IPS DF 4.7 (cell line): ENCODE measurements around the gene CACNG4.

Experiments
- DNase-seq: peaks from one replicate; pipeline ENCODE4 v3.0.0-alpha.2; 2013; ENCODE audit warnings: low spot score; ENCODE audit errors: extremely low read depth

CACNG4 gene

DNA sequence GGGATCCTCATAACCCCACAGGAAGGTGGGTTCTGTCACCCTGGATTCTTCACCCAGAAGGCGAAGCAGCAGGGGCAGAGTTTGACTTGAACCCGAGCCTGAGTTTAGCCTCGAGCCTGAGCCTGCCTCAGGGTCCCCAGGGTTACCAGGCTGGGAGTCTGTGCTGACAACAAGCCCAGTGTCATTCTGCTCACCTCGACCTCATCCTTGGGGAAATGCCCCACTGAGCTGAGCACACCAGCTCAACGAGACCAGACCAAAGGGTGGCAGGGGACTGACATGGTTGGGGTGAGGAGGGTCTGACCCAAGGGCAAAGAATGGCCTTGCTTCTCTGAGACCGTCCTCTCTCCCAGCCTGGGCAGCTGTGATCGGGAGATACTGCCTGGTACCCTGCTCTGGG, 20.2 kb downstream of the CACNG4 start:
- DNase-seq, result no peak

DNA sequence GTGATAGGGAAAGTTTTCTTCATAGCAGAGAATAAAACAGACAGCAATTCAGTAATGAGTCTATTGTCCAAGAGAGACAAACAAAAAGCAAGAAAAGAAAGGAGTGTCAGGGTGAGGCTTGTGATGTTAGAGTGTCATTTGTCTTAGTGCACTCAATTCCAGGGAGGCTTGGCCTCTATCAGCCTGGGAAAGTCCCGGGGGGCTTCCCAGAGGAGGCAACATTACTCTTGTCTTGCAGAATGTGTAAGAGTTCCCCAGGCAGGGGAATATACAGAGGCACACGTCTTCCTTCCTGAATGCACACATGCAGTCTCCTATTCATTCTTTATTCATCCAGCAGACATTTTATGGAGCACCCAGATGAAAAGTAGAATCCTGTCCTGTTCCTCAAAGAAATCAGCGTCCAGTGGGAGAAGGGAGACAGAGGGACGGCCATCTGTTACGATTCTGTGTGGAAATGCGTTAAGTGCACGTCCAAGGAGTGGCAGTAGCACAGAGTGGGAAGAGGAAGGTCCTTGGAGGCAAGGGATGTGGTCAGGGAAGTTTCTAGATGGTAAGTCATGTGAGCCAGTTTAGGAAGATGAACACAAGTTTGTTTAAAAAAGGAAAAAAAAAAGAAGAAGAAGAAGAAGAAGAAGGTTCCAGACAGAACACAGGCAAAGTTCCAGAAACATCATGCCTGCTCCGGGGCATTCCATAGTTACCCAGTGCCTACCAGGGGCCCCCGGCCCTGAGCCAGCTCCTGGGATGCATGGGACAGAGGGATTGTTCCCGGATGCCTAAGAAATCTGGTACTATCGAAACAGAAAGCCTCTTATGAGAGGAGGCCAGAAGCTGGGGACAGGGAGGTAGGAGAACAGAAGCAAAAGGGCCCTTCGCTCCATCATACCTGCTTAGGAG, 21.1 kb downstream of the CACNG4 start:
- no peak for DNase-seq

DNA sequence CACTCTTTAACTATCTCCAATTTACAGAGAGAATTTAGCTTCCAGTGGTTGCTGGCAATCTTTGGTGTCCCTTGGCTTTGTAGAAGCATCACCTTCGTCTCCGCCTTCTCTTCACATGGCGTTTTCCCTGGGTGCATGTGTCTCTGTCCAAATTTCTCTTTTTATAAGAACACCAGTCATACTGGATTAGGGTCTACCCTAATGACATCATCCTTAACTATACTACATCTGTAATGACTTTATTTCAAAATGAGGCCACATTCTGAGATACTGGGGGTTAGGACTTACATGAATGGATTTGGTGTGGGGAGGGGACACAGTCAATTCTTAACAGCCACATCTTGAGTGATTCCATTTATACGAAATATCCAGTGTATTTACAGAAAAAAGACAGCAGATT, 22.2 kb downstream of the CACNG4 start:
- DNase-seq, result no peak

DNA sequence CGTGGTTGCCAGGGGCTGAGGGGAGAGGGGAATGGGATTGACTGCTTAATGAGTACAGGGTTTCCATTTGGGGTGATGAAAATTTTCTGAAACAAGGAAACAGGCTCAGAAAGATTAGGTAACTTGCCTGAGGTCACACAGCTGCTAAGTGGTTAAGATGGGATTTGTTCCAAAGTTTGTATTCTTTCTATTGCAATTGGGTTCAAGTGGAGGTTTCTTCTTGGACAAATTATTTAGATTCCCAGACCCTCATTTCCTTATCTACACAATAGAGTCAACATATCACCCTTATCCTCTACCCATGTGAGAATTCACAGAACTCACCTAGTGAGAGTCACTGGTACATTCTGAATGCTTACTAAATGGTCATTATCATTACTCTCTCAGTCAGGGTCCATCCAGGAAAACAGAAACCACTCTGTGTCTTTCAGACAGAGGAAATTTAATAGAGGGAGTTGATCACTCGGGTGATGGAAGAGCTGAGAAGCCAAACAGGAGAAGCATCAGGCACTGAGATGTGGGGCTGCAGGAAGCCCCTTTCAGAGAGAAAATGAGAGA, 22.6 kb downstream of the CACNG4 start:
- DNase-seq, result no peak

- DNase-seq, result no peak
Measured at GRCh38 chr17:66988069-66988798, 23.7 kb downstream of the CACNG4 start.

- DNase-seq, result no peak
Measured at GRCh38 chr17:66989076-66989475, 24.6 kb downstream of the CACNG4 start.

DNA sequence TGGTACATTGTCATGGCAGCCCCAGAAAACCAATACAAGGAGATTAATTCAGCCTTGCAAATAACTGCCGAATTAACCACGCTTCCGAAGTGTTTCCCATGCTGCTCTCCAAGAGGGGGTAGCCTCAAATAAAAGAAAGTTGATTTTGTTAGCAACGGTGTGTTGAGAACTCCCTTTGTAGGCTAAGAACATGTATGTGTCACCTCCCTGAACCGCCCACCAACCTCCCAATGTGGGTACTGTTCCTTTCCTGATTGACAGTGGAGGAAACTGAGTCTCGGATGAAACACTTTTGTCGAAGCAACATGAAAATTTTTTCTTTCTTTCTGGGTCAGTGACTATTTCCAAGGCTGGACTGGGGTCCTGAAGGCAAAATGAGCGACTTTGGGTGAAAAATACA, 25.1 kb downstream of the CACNG4 start:
- DNase-seq, result no peak

GRCh38 chr17:66990047-66990446, 25.5 kb downstream of the CACNG4 start:
- no peak for DNase-seq

DNA sequence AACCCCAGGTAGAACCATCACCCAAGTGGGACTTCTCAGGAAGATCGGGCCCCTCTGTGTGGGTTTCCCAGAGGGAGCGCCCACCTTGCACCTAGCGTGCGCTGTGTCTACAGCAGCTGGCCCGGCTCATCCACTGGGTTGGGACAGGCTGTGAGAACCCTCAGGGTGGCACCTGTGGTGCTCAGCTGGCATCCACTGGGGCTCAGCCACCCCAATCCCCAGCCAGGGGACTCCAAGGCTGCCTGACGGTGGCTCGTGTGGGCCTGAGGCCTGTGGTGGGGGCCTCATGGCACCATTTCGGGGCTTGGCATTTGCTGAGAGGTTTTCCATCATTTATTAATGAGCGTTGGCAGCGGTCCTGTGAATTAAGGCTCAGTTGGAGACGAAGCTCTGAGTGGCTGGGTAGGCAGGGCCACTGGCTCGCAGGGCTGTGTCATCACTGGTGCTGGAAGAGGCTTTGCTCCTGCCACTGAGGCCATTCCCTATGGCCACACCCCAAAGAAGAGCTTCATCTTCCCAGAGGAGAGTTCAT, 28.5 kb downstream of the CACNG4 start:
- no peak for DNase-seq

DNA sequence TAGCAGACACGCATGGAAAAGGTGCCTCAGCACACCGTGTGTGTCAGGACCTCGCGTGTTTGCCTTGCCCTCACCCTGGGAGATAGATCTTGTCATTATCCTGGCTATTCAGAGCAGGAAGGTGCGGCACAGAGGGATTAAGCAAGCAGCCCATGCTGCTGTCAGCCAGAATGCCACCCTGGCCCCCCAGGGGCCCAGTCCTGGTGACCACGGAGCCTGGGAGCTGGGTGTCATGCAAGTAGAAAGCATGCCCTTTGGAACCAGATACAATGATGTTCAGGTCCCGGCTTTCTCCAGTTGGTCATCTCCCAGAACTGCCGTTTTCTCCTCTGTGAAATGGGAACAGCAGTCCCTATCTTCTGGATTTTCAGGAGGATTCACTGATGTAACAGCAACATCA, 29.9 kb downstream of the CACNG4 start:
- DNase-seq, result no peak

DNA sequence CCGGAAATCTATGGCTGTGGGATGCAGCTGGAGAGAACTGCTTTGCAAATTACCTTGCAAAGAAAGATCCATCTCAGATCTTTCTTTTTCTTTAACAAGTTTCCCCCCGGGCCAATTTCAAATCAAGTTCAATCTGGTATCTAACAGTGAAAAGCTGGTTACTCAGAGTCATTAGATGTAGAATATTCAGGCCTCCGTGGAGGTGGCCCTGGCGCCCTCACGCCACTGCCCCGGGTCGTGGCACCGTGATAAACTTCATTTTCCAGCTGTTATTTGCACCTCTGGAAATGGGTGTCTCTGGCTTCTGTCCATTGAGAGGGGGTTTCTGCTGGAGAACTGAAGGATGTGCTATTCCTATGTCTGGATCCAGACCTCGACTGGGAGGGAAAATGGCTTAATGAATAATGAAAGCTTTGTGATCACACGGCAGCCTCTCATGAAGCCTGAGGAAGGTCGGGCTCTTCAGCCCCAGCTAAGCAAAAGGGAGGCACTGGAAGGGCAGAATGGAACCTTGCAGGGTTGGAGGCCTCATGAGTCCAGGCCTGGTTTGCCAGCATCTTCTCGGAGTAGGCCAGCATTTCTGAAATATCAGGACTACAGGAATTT, 30.5 kb downstream of the CACNG4 start:
- DNase-seq, result no peak

DNA sequence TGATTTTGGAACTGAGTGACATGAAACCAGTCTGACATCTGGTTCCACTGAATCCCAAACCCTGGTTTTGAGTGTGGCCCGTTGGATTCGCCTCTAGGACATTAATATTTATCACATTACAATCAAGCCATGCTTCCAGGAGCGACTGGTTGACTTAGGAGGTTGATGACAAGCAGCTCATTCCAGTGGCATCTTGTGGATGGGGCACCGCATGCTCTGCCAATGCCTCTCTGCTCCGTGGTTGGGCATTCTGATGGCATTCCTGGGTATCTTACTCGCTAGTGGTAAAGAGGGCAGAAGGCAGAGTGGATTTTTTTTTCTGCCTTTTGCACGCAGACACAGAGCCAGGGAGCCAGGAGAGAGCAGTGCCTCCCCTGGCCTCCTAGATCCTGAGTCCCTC, 31.4 kb downstream of the CACNG4 start:
- DNase-seq, result no peak

DNA sequence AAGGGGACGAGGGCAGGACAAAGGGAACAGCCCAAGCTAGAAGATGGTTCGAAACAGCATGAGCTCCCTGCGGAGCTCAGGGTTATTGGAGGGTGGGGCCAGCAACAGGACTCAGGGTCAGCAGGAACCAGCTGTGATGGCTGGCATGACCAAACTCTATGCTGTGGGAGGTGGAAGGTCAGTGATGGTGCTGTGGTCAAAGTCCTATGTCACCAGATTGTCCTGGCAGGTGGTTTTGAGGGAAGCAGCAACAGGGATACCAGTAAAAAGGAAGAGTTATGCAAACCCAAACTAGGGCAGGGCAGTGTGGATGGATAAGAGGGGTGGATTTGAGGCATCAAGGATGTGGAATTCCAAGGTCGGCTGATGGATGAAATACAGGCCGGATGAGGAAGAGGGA, 32.4 kb downstream of the CACNG4 start:
- DNase-seq, result no peak

GRCh38 chr17:67003231-67003630, 38.7 kb downstream of the CACNG4 start:
- DNase-seq, result no peak

DNA sequence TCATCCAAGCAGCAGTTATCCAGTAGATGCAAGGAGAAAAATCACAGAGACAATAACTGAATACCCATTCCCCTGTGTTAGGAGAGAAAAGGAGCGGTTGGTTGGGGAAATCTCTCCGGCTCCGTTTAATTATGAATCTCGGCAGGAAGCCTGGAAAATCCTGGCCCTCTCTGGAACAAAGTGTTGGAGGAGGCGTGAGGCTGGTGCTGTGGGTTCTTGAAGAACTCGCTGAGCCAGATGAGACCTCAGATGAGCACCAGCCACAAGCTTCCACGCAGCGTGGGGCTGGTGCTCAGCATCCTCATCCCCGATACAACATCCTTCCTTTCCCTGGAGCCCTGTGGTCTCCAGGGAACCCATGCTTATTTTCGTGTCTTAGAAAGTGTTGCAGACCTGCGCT, 39.7 kb downstream of the CACNG4 start:
- DNase-seq, result no peak

DNA sequence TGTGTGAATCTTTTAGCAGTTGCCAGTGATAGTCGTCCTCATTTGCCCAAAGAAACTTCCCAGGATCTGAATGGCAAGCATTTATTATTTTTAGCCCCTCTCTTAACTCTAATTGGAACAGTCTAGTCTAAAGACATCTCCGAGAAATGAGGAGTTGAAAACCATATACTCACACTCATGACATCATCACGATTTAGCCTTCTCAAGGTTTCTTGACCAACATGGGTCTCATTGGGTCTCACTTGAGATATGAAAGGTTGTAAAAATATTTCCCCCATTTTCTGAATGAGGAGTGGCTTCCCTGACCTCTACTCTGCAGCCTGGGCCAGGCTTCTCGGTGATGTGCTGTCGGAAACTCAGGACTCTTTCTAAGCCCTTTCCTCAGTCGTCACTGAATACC, 42.8 kb downstream of the CACNG4 start:
- no peak for DNase-seq

DNA sequence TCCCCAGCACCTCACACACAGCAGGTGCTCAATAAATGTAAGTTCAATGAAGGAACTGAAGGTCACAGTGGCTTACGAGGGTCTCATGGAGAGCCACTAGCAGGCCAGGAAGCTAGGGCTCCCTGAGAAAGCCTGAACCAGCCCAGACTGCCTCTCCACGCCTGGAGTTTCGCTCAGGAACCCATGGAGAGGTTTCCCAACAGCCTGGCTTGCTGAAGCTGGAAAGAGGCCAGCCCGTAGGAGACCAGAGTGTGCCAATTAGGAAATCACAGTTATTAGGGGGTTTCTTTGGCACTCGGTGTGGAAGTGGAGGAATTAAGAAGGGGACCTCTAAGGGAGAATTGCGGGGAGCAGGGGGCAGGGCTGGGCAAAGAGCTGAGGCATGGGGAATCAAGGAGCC, 43.6 kb downstream of the CACNG4 start:
- DNase-seq, result no peak

- no peak for DNase-seq
Measured at GRCh38 chr17:67011527-67012175, 47.1 kb downstream of the CACNG4 start.

- no peak for DNase-seq
Measured at GRCh38 chr17:67013891-67014290, 49.4 kb downstream of the CACNG4 start.

DNA sequence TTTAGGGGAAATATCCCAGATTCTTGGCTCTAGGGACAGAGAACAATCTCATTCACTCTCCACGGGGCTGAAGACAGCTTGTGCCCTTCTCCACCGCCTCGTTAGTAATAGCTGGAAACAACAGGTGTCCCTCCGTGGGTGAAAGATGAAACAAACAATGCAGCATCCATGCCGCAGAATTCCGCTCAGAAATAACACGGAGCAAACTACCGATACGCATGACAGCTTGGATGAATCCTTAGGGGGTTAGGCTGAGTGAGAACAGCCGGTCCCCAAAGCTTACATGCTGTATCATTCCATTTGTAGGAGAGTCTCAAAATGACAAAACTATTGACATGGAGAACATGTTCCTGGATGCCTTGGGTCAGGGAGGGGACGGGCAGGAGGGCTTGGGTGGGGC, 50.5 kb downstream of the CACNG4 start:
- DNase-seq, result no peak

DNA sequence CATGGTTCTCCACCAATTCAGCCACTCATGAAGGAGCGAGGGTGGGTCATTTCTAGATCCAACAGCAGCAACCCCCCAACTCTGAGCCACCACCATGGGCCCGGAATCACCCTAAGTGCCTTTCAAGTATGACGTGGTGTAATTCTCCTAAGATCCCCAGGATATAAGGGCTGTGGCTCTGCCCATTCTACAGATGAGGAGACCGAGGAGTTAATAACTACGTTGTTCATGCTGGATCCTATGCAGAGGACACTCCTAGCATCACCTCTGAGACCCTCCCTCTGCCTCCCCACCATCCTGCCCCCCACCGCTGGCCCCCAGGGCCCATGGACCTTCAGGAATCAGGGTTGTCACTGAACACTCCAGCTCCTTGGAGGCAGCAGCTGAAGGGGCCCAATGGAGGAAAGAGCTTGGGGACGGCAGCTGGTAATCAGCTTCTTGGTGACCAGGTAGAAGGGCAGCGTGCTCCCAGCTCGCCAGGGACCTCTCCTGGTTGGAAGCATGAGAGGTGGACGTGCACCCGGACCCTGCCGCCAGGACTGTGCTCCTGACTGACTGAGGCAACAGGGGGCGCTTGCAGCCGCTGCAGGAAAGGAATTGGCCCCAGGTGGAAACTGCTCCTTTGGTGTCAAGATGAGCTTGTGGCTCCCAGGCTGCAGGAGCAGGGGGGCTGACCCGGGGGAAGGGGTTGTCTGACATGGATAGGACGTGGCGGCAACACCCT, 51.7 kb downstream of the CACNG4 start:
- peak; percentile 16 for DNase-seq
